Muscle layer of colon (tissue), 2 donors: ENCODE data around the gene MYO1E.

Source experiments
- H3K27ac ChIP-seq: one replicate; pipeline ENCODE4 v1.7.0; 2013; ENCODE audit warnings: low read depth, mild to moderate bottlenecking, low read length, moderate library complexity
- H3K27me3 ChIP-seq, 2 donors: one replicate each; pipeline ENCODE4 v1.7.0; 2013; ENCODE audit warnings: low read length in 2 of 2, mild to moderate bottlenecking in 2 of 2; ENCODE audit not compliant: insufficient read depth in 2 of 2, control insufficient read depth in 1 of 2
- H3K36me3 ChIP-seq: one replicate; pipeline ENCODE4 v1.7.0; 2013; ENCODE audit warnings: mild to moderate bottlenecking, low read length; ENCODE audit not compliant: insufficient read depth
- H3K4me1 ChIP-seq: one replicate; pipeline ENCODE4 v1.7.0; 2013; ENCODE audit warnings: mild to moderate bottlenecking, low read length; ENCODE audit not compliant: insufficient read depth
- H3K4me3 ChIP-seq, 2 donors: one replicate each; pipeline ENCODE4 v1.7.0; 2013; ENCODE audit warnings: low read length in 2 of 2, low read depth in 1 of 2, mild to moderate bottlenecking in 1 of 2, moderate library complexity in 1 of 2
- H3K9ac ChIP-seq: one replicate; pipeline ENCODE4 v1.7.0; 2013; ENCODE audit warnings: low read length
- H3K9me3 ChIP-seq: one replicate; pipeline ENCODE4 v1.7.0; 2013; ENCODE audit warnings: mild to moderate bottlenecking, low read length
- donor health status: abdominal sarcoma.
- donor health status: Adenocarcinoma of cecum.

The MYO1E gene

DNA sequence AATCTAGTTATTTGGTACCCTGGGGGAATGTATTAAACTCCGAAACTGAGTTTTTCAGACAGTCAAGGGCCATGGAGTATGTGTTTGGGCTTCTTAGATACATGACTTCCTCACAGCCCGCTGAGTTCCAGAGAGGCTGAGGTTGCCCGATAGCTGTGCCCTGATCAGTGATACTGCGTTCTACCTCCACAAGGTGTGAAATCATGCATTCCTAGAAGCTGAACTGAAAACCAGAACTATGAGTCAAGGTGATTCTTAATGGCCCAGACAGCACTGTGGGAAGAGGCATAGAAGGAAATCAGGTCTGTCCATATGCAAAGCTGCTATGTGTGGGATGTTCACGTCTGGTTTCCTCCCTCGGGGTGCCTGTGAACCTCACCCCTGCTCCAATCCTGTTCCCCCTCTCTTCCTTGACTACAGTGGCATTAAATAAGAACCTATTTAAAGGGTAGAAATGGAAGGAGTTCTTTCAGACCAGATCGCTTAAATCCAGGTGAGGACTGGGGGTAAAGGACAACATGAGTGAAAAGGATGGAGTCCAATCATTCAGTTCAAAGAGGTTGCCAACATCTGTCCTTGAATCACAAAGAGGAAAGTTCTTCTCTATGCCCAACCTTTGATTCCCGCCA lies 74.3 kb downstream of the MYO1E start:
- Histone ChIP-seq H3K9me3 (no peaks in the 10 kb centered on the region), H3K36me3 (no peaks in the 10 kb centered on the region), H3K9ac (no peak overlapping the region), H3K27ac (no peak overlapping the region), H3K4me3 (no peak overlapping the region), H3K4me1 (peaks cover 32% of the 10 kb centered on the region), H3K27me3 (no peaks in the 10 kb centered on the region)

DNA sequence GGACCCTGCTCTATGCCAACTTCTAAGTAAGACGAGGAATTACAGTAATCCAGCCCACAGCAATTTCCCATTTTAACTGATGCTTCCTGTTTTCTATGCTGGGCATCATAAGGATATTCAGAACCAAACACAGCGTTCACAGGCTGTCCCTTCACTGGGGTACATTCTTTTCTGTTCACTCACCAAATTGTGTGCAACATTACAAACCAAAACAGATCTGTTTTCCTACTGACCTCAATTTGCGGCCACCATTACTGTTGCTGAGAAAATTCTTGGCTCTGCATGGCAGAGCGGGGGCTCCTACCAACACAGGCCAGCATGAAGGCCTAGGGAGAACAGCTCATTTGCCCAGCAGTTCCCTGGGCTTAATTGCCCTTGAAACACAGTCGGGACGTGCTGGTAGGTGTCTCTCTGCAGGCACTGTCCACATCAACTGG lies 76.5 kb downstream of the MYO1E start:
- H3K9ac ChIP-seq: no peak overlapping the region
- H3K4me3 ChIP-seq: no peak overlapping the region
- H3K27me3 ChIP-seq: no peaks in the 10 kb centered on the region
- no peaks in the 10 kb centered on the region for H3K36me3 ChIP-seq
- H3K4me1 ChIP-seq: peaks cover 32% of the 10 kb centered on the region
- no peaks in the 10 kb centered on the region for H3K9me3 ChIP-seq
- H3K27ac ChIP-seq: no peak overlapping the region

DNA sequence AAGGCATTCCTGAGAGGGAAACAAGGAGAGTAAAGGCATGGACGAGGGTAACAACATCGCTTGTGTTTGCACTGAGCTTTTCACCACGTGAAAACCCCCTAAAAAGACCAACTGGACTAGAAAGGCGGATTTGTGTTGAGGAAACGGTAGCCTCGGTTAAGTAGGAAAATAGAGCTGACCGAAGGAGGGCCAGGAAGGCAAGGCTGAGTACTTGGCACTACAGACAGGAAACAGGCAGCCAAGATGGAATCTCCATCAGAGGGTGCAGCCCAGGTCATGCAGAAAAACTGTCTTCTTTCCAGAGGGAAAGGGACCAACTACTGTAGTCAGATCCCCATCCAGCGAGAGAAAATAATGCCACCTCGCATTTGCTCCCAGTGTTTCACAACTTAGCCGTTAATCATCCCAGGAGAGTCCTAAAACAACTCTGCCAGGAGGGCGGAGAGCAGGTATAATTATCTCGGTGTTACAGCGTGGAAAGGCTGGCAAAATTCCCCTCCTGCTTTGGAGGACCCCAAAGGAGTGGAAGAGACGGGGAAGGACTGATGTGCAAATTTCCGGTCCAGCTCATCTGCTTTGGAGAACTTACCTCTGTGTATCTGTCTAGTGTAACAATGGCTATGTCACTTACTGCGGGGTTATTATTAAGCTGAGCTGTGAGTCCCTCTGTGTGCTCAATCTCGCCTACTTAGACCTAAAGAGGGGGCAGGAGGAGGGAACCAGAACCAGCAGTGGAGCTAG lies 77.2 kb downstream of the MYO1E start:
- peaks cover 27% of the 10 kb centered on the region for H3K4me1 ChIP-seq
- no peaks in the 10 kb centered on the region for H3K36me3 ChIP-seq
- H3K9me3 ChIP-seq: no peaks in the 10 kb centered on the region
- no peak overlapping the region for H3K4me3 ChIP-seq
- H3K27ac ChIP-seq: peak overlapping the region; percentile 39
- no peak overlapping the region for H3K9ac ChIP-seq
- no peaks in the 10 kb centered on the region for H3K27me3 ChIP-seq

DNA sequence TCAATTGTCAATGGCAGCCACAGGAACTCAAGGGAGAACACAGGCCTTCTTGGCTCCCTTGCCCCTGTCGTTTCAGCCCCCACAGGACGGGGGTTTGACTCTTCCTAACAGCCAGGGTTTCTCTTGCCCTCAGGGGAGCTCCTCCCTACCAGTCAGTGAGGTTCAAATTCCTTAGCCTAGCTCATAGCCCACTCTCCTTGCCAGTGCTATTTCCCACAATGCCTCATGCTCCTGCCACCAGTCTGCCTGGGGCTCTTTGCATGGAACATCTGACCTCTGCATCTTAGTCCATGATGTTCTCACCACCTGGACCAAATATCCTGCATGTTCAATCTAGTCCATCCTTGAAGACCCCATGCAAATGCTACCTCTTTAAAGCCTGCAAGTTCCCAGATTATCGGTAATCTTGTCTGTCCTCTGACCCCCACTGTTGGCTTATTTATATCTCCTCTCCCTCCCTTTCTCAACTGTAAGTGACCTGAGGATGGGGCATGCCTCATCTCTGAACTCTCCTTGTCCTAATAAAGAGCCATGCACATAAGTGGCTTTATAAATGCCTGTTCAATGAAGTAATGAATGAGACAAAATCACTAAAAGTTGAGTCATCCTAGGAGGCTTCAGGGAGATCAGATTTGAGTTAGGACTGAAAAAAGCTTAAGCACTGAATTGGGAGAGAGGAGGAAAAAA lies 78.0 kb downstream of the MYO1E start:
- H3K27ac ChIP-seq: peak overlapping the region; percentile 39
- H3K27me3 ChIP-seq: no peaks in the 10 kb centered on the region
- peaks cover 20% of the 10 kb centered on the region for H3K4me1 ChIP-seq
- no peak overlapping the region for H3K4me3 ChIP-seq
- H3K9me3 ChIP-seq: no peaks in the 10 kb centered on the region
- no peak overlapping the region for H3K9ac ChIP-seq
- no peaks in the 10 kb centered on the region for H3K36me3 ChIP-seq

DNA sequence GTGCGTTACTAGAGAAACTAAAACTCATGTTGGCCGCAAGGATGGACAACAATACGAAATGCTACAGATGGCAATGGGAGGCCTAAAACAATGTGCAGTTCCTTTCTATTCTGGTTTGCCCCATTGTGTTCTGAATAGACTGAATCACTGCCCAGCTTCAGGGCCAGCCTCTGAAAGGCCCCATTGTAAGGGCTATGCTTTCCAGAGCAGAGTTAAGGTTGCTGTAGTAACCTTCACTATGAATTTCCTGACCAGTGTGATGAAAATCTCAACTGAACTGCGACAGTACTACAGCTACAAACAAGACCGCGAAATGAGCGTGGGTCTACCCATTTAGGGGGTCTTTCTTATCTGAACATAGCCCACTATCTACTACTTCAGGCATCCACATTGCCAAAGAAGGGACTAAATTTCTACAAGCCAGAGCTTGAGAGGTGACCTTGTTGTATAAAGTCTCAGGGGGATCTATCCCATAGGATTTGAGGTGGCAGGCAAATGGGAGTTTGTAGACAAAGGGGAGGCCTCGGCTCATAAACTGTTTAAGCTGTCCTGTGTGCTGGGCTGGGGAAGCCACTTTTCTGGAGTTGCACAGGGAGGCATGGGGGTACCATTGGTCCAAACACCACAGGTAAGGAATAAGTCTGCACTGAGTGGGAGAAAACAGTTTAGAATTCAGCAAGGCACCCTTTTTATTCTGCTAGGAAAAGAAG lies 80.1 kb downstream of the MYO1E start:
- H3K4me1 ChIP-seq: peaks cover 18% of the 10 kb centered on the region
- H3K27ac ChIP-seq: no peak overlapping the region
- H3K4me3 ChIP-seq: no peak overlapping the region
- H3K9ac ChIP-seq: no peak overlapping the region
- H3K9me3 ChIP-seq: no peaks in the 10 kb centered on the region
- H3K27me3 ChIP-seq: no peaks in the 10 kb centered on the region
- H3K36me3 ChIP-seq: no peaks in the 10 kb centered on the region

DNA sequence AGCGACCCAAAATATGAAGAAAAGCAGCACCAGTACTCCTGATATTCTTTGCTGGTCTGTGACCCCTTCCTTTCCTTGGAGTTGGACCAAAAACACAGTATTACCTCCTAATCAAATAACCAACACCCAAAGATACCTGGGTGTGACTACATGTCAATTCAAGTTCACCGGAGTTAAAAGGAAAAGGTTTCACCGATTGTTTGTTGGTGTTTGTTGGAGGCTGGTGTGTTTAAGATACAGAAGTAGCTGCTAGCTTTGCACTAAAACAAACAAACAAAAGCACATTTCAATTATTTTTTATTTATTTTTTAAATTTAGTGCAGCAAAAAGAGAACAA lies 81.5 kb downstream of the MYO1E start:
- no peaks in the 10 kb centered on the region for H3K36me3 ChIP-seq
- H3K27ac ChIP-seq: no peak overlapping the region
- peaks cover 18% of the 10 kb centered on the region for H3K4me1 ChIP-seq
- no peak overlapping the region for H3K9ac ChIP-seq
- H3K27me3 ChIP-seq: no peaks in the 10 kb centered on the region
- H3K9me3 ChIP-seq: no peaks in the 10 kb centered on the region
- H3K4me3 ChIP-seq: no peak overlapping the region

DNA sequence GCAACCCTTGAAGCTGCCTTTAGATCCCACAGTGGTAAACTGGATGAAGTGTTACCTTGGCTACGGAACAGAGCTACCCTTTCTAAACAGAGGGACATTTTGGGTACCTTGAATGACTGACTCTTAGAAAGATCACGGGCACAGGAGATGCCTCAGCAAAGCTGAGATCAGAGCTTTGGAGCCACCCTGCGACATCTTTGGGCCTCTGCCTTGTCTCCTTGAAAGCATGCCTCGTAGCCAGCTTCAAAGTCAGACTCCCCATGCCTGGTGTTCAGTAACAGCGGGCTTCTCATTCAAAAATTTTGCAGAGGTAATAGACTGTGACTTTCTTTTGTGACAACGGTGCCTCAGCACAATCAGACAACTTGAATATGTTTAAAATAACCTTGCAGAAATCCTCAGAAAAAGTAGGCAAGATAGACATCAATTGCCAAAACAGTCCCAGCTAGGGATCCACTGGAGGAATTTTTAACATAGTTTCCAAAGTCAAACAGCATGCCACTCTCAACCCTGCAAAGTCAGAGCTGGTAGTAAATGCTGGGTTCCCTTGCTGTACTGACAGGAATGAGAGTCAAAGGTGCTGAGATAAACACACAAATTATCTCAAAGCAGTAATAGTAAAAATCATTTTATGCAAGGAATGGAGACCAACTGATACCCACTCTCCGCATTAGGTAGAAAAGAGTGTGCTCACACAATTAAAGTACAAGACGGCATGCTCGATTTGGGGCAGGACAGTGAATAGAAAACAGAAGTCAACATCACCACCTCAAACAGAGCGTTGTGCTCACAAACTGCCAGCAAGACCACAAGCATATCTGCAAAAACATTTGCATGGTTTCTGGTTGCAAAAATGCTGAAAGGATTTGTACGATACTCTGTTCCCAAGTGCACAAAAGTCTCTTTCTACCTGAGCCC lies 82.1 kb downstream of the MYO1E start:
- H3K27ac ChIP-seq: no peak overlapping the region
- H3K4me1 ChIP-seq: peaks cover 12% of the 10 kb centered on the region
- no peaks in the 10 kb centered on the region for H3K36me3 ChIP-seq
- no peaks in the 10 kb centered on the region for H3K9me3 ChIP-seq
- H3K27me3 ChIP-seq: no peaks in the 10 kb centered on the region
- H3K4me3 ChIP-seq: no peak overlapping the region
- no peak overlapping the region for H3K9ac ChIP-seq

DNA sequence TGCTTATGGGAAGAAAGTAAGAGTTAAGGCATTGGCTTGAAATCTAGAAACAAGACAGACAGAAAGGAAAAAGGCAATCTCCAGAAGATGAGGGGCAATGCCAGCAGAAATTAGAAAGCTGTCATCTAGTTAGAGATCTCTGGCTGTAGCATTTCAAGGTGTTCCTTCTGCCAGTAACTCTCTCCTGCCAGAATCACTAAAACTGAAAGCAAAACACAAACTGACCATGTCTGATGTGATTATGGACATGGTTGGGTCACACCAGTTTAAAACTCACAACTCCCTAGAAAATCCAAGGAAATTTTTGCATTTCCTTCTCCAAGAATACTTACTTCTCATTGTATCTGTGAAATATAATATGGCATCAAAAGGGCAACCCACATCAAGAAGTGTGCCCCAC lies 83.1 kb downstream of the MYO1E start:
- H3K4me1 ChIP-seq: peaks cover 4% of the 10 kb centered on the region
- H3K9ac ChIP-seq: no peak overlapping the region

DNA sequence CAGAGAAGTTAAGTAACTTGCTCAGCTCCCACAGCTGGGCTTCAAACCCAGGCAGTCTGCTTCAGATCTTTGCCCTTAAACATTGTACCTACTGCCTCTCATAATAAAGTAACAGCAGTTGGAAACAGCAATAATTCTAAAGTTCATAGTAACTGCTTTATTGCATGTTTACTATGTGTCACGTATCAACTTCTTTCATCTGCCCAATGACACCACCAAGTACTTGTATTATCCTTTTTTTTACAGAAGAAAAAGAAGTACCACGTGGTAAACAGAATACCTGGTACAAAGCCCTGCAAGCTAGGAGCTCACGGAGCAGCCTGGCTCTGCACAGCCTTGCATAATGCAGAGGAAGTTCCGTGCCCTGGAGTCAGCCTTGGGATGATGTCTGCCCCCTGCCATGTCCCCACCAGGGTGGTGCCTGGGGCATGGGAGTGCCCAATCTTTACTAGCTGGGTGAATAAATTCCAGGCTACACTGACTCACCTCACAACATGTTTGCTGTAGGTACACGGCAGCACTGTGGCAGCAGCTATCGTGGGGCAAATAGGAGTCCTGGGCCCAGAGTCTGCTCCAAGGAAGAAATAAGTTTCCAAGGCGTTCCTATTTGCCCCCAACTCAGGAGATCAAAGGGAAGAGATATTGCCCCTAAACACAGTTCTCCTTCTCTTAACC lies 88.8 kb downstream of the MYO1E start:
- H3K36me3 ChIP-seq: no peaks in the 10 kb centered on the region
- H3K4me3 ChIP-seq: no peak overlapping the region
- no peaks in the 10 kb centered on the region for H3K27me3 ChIP-seq
- H3K9ac ChIP-seq: no peak overlapping the region
- no peaks in the 10 kb centered on the region for H3K4me1 ChIP-seq
- H3K27ac ChIP-seq: no peak overlapping the region
- no peaks in the 10 kb centered on the region for H3K9me3 ChIP-seq

More for the DNA sequence above, 83.1 kb downstream of the MYO1E start:
- Histone ChIP-seq H3K27ac (no peak overlapping the region), H3K4me3 (no peak overlapping the region), H3K27me3 (no peaks in the 10 kb centered on the region), H3K9me3 (no peaks in the 10 kb centered on the region), H3K36me3 (no peaks in the 10 kb centered on the region)

DNA sequence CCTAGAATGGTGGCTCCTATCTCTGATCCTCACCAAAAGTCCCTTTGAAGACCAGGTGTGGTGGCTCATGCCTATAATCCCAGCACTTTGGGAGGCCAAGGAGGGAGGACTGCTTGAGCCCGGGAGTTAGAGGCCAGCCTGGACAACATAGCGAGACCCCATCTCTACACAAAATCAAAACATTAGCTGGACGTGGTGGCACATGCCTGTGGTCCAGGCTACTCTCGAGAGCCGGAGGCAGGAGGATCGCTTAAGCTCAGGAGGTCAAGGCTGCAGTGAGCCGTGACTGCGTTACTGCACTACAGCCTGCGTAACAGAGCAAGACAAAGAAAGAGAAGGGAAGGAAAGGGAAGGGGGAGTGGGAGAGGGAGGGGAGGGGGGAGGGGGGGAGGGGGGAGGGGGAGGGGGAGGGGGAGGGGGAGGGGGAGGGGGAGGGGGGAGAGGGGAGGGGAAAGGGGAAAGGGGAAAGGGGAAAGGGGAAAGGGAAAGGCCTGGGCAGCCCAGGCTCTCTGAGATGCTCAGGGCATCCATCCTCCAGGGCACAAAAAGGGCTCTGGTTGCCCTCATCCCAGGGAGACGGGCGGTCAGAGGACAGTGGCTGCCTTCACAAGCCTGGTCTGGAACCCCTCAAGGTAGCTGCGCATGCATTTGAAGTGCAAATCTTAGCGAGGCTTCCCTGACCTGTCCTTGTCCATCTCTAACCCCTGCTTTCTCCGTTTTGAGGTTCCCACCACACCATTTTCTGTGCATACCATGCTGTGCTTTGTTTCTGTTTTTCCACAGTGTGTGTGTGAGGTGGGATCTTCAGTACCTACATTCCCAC lies 89.9 kb downstream of the MYO1E start:
- Histone ChIP-seq H3K9ac (no peak overlapping the region), H3K27ac (no peak overlapping the region), H3K4me1 (no peaks in the 10 kb centered on the region)

More for the DNA sequence above, 89.9 kb downstream of the MYO1E start:
- Histone ChIP-seq H3K36me3 (no peaks in the 10 kb centered on the region), H3K4me3 (no peak overlapping the region), H3K27me3 (no peaks in the 10 kb centered on the region), H3K9me3 (no peaks in the 10 kb centered on the region)
